ENCODE measurements around the gene OTOA. TPM values are rescaled to one million over a fixed set of nuclear protein-coding genes. Genes with fewer than 3 reads are reported as not detected.

Gene OTOA
- total and polyA plus RNA-seq, 2 of the 13 experiments (the other 11 are each of a cell fraction or from before 2014, with no cell fraction given) = 0.05 to 0.15 TPM

DNA sequence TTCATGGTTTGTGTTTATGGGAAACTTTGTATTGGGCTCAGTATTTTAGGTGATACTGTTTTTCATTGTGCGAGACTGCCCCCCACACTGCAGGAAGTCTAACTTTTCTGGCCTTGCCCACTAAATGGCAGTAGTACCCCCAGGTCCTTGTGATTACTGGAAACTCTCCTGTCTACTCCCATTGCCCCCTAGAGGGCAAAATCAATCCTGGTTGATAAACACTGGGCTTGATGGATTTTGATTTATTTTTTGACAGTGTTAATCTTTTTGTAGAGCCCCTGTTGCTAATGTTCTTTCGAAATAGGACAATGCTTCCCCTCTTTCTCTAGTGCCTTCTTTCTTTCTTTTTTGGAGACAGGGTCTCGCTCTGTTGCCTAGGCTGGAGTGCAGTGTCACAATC lies 48.9 kb upstream of the OTOA start (continued):
- TF ChIP-seq, protein P1, sequence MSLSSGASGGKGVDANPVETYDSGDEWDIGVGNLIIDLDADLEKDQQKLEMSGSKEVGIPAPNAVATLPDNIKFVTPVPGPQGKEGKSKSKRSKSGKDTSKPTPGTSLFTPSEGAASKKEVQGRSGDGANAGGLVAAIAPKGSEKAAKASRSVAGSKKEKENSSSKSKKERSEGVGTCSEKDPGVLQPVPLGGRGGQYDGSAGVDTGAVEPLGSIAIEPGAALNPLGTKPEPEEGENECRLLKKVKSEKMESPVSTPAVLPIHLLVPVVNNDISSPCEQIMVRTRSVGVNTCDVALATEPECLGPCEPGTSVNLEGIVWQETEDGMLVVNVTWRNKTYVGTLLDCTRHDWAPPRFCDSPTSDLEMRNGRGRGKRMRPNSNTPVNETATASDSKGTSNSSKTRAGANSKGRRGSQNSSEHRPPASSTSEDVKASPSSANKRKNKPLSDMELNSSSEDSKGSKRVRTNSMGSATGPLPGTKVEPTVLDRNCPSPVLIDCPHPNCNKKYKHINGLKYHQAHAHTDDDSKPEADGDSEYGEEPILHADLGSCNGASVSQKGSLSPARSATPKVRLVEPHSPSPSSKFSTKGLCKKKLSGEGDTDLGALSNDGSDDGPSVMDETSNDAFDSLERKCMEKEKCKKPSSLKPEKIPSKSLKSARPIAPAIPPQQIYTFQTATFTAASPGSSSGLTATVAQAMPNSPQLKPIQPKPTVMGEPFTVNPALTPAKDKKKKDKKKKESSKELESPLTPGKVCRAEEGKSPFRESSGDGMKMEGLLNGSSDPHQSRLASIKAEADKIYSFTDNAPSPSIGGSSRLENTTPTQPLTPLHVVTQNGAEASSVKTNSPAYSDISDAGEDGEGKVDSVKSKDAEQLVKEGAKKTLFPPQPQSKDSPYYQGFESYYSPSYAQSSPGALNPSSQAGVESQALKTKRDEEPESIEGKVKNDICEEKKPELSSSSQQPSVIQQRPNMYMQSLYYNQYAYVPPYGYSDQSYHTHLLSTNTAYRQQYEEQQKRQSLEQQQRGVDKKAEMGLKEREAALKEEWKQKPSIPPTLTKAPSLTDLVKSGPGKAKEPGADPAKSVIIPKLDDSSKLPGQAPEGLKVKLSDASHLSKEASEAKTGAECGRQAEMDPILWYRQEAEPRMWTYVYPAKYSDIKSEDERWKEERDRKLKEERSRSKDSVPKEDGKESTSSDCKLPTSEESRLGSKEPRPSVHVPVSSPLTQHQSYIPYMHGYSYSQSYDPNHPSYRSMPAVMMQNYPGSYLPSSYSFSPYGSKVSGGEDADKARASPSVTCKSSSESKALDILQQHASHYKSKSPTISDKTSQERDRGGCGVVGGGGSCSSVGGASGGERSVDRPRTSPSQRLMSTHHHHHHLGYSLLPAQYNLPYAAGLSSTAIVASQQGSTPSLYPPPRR (CRISPR knock-in tag; IDR thresholded peaks at IDR 0.05; ENCODE audit: borderline replicate concordance) = no peak
- TF ChIP-seq TGIF2 (CRISPR knock-in tag; IDR thresholded peaks at IDR 0.05) = no peak
- no peak for TF ChIP-seq RFXAP (CRISPR knock-in tag; IDR thresholded peaks at IDR 0.05; ENCODE audit: borderline replicate concordance)
- TF ChIP-seq, protein P2, sequence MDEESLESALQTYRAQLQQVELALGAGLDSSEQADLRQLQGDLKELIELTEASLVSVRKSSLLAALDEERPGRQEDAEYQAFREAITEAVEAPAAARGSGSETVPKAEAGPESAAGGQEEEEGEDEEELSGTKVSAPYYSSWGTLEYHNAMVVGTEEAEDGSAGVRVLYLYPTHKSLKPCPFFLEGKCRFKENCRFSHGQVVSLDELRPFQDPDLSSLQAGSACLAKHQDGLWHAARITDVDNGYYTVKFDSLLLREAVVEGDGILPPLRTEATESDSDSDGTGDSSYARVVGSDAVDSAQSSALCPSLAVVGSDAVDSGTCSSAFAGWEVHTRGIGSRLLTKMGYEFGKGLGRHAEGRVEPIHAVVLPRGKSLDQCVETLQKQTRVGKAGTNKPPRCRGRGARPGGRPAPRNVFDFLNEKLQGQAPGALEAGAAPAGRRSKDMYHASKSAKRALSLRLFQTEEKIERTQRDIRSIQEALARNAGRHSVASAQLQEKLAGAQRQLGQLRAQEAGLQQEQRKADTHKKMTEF (CRISPR knock-in tag; IDR thresholded peaks at IDR 0.05) = no peak
- TF ChIP-seq ZSCAN30 (CRISPR knock-in tag; IDR thresholded peaks at IDR 0.05) = no peak
- no peak for TF ChIP-seq TEAD3 (CRISPR knock-in tag; optimal IDR thresholded peaks at IDR 0.05; ENCODE audit: borderline replicate concordance)
- TF ChIP-seq, protein P3, sequence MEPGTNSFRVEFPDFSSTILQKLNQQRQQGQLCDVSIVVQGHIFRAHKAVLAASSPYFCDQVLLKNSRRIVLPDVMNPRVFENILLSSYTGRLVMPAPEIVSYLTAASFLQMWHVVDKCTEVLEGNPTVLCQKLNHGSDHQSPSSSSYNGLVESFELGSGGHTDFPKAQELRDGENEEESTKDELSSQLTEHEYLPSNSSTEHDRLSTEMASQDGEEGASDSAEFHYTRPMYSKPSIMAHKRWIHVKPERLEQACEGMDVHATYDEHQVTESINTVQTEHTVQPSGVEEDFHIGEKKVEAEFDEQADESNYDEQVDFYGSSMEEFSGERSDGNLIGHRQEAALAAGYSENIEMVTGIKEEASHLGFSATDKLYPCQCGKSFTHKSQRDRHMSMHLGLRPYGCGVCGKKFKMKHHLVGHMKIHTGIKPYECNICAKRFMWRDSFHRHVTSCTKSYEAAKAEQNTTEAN (CRISPR knock-in tag; conservative IDR thresholded peaks at IDR 0.05) = no peak
